Endodermal cell (in vitro differentiated cells): ENCODE measurements around the gene GTF2A1. TPM values are rescaled to one million over a fixed set of nuclear protein-coding genes. Genes with fewer than 3 reads are reported as not detected.

ENCODE experiments used
- DNase-seq: peaks from one replicate; pipeline ENCODE4 v3.0.0-alpha.2; 2017
- H3K27ac ChIP-seq: 2 replicates; pipeline ENCODE4 v1.5.1; 2013; ENCODE audit warnings: mild to moderate bottlenecking, low read depth, low read length, moderate library complexity
- H3K27me3 ChIP-seq: 2 replicates; pipeline ENCODE4 v1.6.1; 2013; ENCODE audit warnings: mild to moderate bottlenecking, low read length, moderate library complexity; ENCODE audit not compliant: insufficient read depth, control insufficient read depth, poor library complexity, severe bottlenecking
- H3K36me3 ChIP-seq: 2 replicates; pipeline ENCODE4 v1.7.0; 2013; ENCODE audit warnings: mild to moderate bottlenecking, low read length, moderate library complexity; ENCODE audit not compliant: control insufficient read depth, insufficient read depth
- H3K4me1 ChIP-seq: one replicate; pipeline ENCODE4 v1.7.0; 2013; ENCODE audit warnings: low read length; ENCODE audit not compliant: control insufficient read depth, insufficient read depth
- H3K4me3 ChIP-seq: 2 replicates; pipeline ENCODE4 v1.5.1; 2013; ENCODE audit warnings: mild to moderate bottlenecking, low read length, moderate library complexity
- H3K9ac ChIP-seq: 2 replicates; pipeline ENCODE4 v1.6.1; 2013; ENCODE audit warnings: mild to moderate bottlenecking, low read length, moderate library complexity; ENCODE audit not compliant: poor library complexity, severe bottlenecking; ENCODE audit errors: extremely low read depth
- H3K9me3 ChIP-seq: 2 replicates; pipeline ENCODE4 v1.6.1; 2013; ENCODE audit warnings: mild to moderate bottlenecking, low read length, moderate library complexity; ENCODE audit not compliant: control insufficient read depth
- H3K27ac Mint-ChIP-seq: 2 replicates; pipeline ENCODE4 v1.8.0; 2020; ENCODE audit warnings: mixed read lengths
- H3K27me3 Mint-ChIP-seq: 2 replicates; pipeline ENCODE4 v1.8.0; 2021; ENCODE audit warnings: mild to moderate bottlenecking, mixed read lengths; ENCODE audit not compliant: insufficient read depth
- H3K36me3 Mint-ChIP-seq: 2 replicates; pipeline ENCODE4 v1.8.0; 2020; ENCODE audit warnings: low read depth, mixed read lengths
- H3K4me1 Mint-ChIP-seq: 2 replicates; pipeline ENCODE4 v1.8.0; 2020; ENCODE audit warnings: mixed read lengths
- H3K4me3 Mint-ChIP-seq: 2 replicates; pipeline ENCODE4 v1.8.0; 2020; ENCODE audit warnings: mild to moderate bottlenecking, moderate library complexity, mixed read lengths
- H3K9me3 Mint-ChIP-seq: 2 replicates; pipeline ENCODE4 v1.8.0; 2020; ENCODE audit warnings: mild to moderate bottlenecking, mixed read lengths
- WGBS, 2 experiments: methylation state at CpG; one replicate each; pipeline versions ENCODE4 v1.1.5 to v1.1.7; 2013; ENCODE audit warnings: missing lambda C conversion rate in 2 of 2, mixed read lengths in 1 of 2; ENCODE audit not compliant: insufficient coverage in 1 of 2, insufficient read length in 1 of 2; 5-methylcytosine and 5-hydroxymethylcytosine counted together
- total RNA-seq, 2 donors: library from RNA; stranded (reverse); fragmentation: NEBNext Ultra II Directional in 1 of 2; extraction: Animal tissue kit (Norgen Biotek cat#: 25700) in 1 of 2; gene quantifications; 2 replicates in 1 of 2; 3 replicates in 1 of 2; pipeline ENCODE4 v1.2.1, GENCODE V29; 2021
- TF ChIP-seq, protein P1 (sequence below): fragments of 200-600 bp; sonication (generic); conservative IDR thresholded peaks from 2 replicates; pipeline ENCODE4 v1.5.0; 2021; ENCODE audit warnings: antibody characterized with exemption, mild to moderate bottlenecking

GTF2A1 gene
- total RNA-seq, 2 donors from 2014 or later = 34.3 to 34.4 TPM

DNA sequence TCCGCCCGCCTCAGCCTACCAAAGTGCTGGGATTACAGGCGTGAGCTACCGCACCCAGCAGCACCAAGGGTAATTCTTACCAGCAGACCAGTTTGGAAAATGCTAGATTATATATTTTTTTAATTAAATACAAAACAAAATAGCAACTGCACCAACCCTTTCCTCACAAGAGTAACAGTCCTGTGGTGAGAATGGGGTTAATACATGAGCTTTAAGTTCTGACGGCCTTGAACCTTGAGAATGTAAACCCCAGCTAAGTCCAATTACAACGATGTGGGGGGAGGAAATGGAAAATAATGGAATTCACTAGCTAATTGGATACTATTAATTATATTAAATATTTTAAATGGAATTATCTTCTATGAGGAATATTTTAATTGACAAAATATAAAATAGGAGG lies 82.3 kb downstream of the GTF2A1 start:
- Histone ChIP-seq H3K4me3 (no peak overlapping the region), H3K27ac (no peak overlapping the region), H3K9ac (no peak overlapping the region), H3K27me3 (no peaks in the 10 kb centered on the region), H3K4me1 (no peaks in the 10 kb centered on the region), H3K36me3 (no peaks in the 10 kb centered on the region), H3K9me3 (no peaks in the 10 kb centered on the region)
- TF ChIP-seq, protein P1, sequence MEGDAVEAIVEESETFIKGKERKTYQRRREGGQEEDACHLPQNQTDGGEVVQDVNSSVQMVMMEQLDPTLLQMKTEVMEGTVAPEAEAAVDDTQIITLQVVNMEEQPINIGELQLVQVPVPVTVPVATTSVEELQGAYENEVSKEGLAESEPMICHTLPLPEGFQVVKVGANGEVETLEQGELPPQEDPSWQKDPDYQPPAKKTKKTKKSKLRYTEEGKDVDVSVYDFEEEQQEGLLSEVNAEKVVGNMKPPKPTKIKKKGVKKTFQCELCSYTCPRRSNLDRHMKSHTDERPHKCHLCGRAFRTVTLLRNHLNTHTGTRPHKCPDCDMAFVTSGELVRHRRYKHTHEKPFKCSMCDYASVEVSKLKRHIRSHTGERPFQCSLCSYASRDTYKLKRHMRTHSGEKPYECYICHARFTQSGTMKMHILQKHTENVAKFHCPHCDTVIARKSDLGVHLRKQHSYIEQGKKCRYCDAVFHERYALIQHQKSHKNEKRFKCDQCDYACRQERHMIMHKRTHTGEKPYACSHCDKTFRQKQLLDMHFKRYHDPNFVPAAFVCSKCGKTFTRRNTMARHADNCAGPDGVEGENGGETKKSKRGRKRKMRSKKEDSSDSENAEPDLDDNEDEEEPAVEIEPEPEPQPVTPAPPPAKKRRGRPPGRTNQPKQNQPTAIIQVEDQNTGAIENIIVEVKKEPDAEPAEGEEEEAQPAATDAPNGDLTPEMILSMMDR = no peak
- no peaks in the 10 kb centered on the region for H3K36me3 Mint-ChIP-seq
- WGBS, 2 experiments = 96% methylated on average over 5 of the region's 6 CpGs; no CpG with 5 or more reads in 1 of the 2 experiments
- H3K9me3 Mint-ChIP-seq = no peaks in the 10 kb centered on the region
- no peak for DNase-seq
- H3K27me3 Mint-ChIP-seq = peaks cover 2% of the 10 kb centered on the region
- H3K4me1 Mint-ChIP-seq = no peaks in the 10 kb centered on the region
- H3K4me3 Mint-ChIP-seq = no peak overlapping the region
- H3K27ac Mint-ChIP-seq = no peak overlapping the region

DNA sequence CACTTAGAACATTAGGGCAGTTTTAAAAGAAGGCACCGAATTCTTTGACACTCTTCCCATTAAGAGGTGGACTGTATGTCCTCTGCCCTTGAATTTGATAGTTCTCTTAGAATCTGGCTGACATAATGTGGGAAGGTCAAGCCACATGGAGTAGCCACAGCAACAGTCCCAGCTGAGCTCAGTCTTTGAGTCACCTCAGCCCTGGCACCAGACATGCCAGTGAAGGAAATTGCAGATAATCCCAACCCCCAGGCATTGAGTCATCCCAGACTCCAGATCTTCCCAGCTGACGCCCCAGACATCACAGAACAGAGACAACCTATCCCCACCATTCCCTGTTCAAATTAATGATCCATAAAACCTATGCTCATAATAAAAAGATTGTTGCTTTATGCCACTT lies 83.4 kb downstream of the GTF2A1 start:
- TF ChIP-seq, protein P1 = no peak
- H3K9me3 Mint-ChIP-seq = no peaks in the 10 kb centered on the region
- H3K36me3 Mint-ChIP-seq = no peaks in the 10 kb centered on the region
- no peaks in the 10 kb centered on the region for H3K4me1 Mint-ChIP-seq
- Histone ChIP-seq H3K36me3 (no peaks in the 10 kb centered on the region), H3K27me3 (no peaks in the 10 kb centered on the region), H3K4me1 (no peaks in the 10 kb centered on the region), H3K4me3 (no peak overlapping the region), H3K9ac (no peak overlapping the region), H3K9me3 (no peaks in the 10 kb centered on the region), H3K27ac (no peak overlapping the region)
- H3K4me3 Mint-ChIP-seq = no peak overlapping the region
- DNase-seq = no peak
- no peak overlapping the region for H3K27ac Mint-ChIP-seq
- no peaks in the 10 kb centered on the region for H3K27me3 Mint-ChIP-seq
- WGBS, 2 experiments = 78 to 80% methylated on average over 2 of the region's 2 CpGs

DNA sequence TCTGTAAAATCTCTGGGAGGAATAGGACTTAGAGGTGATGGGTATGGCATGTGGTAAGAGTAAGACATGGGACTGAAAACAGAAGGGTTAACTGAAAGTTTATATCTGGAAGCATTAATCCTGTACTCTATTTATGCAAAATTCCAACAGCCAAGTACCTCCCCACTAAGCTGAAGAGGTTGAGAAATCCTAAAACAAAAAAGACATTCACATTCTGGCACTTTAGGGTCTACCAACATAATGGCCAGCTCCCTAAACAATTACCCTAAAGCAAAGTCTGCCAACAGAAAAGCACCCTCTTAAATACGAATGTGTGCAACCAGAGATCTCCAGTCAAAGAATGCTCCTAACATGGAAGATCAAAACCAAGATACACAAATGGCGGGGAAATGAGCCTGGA lies 87.4 kb downstream of the GTF2A1 start:
- Histone ChIP-seq H3K27me3 (no peaks in the 10 kb centered on the region), H3K27ac (no peak overlapping the region), H3K9ac (no peak overlapping the region), H3K4me3 (no peak overlapping the region), H3K4me1 (no peaks in the 10 kb centered on the region), H3K9me3 (no peaks in the 10 kb centered on the region), H3K36me3 (no peaks in the 10 kb centered on the region)
- 80 to 88% methylated on average over 1 to 2 of the region's 2 CpGs for WGBS, 2 experiments
- DNase-seq = no peak
- Mint-ChIP-seq H3K9me3 (no peaks in the 10 kb centered on the region), H3K27me3 (no peaks in the 10 kb centered on the region), H3K27ac (no peak overlapping the region), H3K4me1 (no peaks in the 10 kb centered on the region), H3K36me3 (no peaks in the 10 kb centered on the region), H3K4me3 (no peak overlapping the region)
- TF ChIP-seq, protein P1 = no peak
